CD14-positive monocyte (primary cell): ENCODE data around the gene C9orf78. TPM values are rescaled to one million over a fixed set of nuclear protein-coding genes. Genes with fewer than 3 reads are reported as not detected.

Experiments
- DNase-seq, 3 donors: peaks; one replicate each; pipeline ENCODE4 v3.0.0-alpha.2; 2011 to 2022
- H2AFZ ChIP-seq: 2 replicates; pipeline ENCODE4 v1.6.0; 2012; ENCODE audit warnings: mild to moderate bottlenecking, low read depth, low read length, inconsistent platforms; ENCODE audit not compliant: insufficient read depth, poor library complexity, severe bottlenecking
- H3K27ac ChIP-seq, 2 donors: 1 replicate in 1 of 2; 2 replicates in 1 of 2; pipeline ENCODE4 v1.5.1; 2012 to 2013; ENCODE audit warnings: low read length in 2 of 2, control low read depth in 1 of 2, inconsistent platforms in 1 of 2, low read depth in 1 of 2, mild to moderate bottlenecking in 1 of 2
- H3K27me3 ChIP-seq, 2 donors: one replicate each; pipeline versions ENCODE4 v1.6.0 to v1.6.1; 2011 to 2013; ENCODE audit warnings: low read length in 2 of 2; ENCODE audit not compliant: control insufficient read depth in 2 of 2, insufficient read depth in 2 of 2
- H3K36me3 ChIP-seq, 2 donors: replicated peaks in 1 of 2; 1 replicate in 1 of 2; 2 replicates in 1 of 2; pipeline versions ENCODE4 v1.5.1 to v1.6.1; 2012 to 2013; ENCODE audit warnings: low read length in 2 of 2, control low read depth in 1 of 2, inconsistent platforms in 1 of 2, mild to moderate bottlenecking in 1 of 2; ENCODE audit not compliant: insufficient read depth in 2 of 2, control insufficient read depth in 1 of 2
- H3K4me1 ChIP-seq, 2 donors: 1 replicate in 1 of 2; 2 replicates in 1 of 2; pipeline versions ENCODE4 v1.5.1 to v1.6.1; 2012 to 2013; ENCODE audit warnings: low read length in 2 of 2, control low read depth in 1 of 2, inconsistent platforms in 1 of 2, mild to moderate bottlenecking in 1 of 2, moderate library complexity in 1 of 2; ENCODE audit not compliant: insufficient read depth in 2 of 2, control insufficient read depth in 1 of 2
- H3K4me2 ChIP-seq: replicated peaks from 2 replicates; pipeline ENCODE3; 2012; ENCODE audit warnings: low read length, moderate library complexity, mild to moderate bottlenecking; ENCODE audit not compliant: poor library complexity, severe bottlenecking; ENCODE audit errors: extremely low read depth
- H3K4me3 ChIP-seq, 3 experiments: fragments of 200-600 bp in 1 of 3; sonication (generic) in 1 of 3; replicated peaks in 1 of 3; 1 replicate in 2 of 3; 2 replicates in 1 of 3; pipeline ENCODE4 v1.5.1; 2011 to 2013; ENCODE audit warnings: low read length in 3 of 3, mild to moderate bottlenecking in 3 of 3, control low read depth in 2 of 3, low read depth in 2 of 3, inconsistent platforms in 1 of 3, moderate library complexity in 1 of 3
- H3K79me2 ChIP-seq: 2 replicates; pipeline ENCODE4 v1.6.0; 2012; ENCODE audit warnings: mild to moderate bottlenecking, control low read depth, inconsistent platforms, low read length, moderate library complexity; ENCODE audit not compliant: insufficient read depth
- H3K9ac ChIP-seq: 2 replicates; pipeline ENCODE4 v1.6.0; 2017; ENCODE audit warnings: low read length, mild to moderate bottlenecking; ENCODE audit not compliant: insufficient read depth, poor library complexity, severe bottlenecking
- H3K9me3 ChIP-seq, 2 donors: replicated peaks in 1 of 2; 1 replicate in 1 of 2; 2 replicates in 1 of 2; pipeline versions ENCODE4 v1.5.1 to v1.6.1; 2012 to 2013; ENCODE audit warnings: low read length in 2 of 2, control low read depth in 1 of 2; ENCODE audit not compliant: control insufficient read depth in 1 of 2, insufficient read depth in 1 of 2
- H4K20me1 ChIP-seq: 2 replicates; pipeline ENCODE4 v1.6.0; 2012; ENCODE audit warnings: mild to moderate bottlenecking, low read length, control low read depth, moderate library complexity; ENCODE audit not compliant: insufficient read depth
- H3K27ac Mint-ChIP-seq, 7 donors: one replicate each; pipeline ENCODE4 v1.8.0; 2020; ENCODE audit warnings: mild to moderate bottlenecking in 7 of 7, mixed read lengths in 7 of 7, moderate library complexity in 6 of 7, inconsistent platforms in 2 of 7
- H3K27me3 Mint-ChIP-seq, 3 donors: one replicate each; pipeline ENCODE4 v1.8.0; 2021 to 2022; ENCODE audit warnings: low read depth in 3 of 3, mild to moderate bottlenecking in 3 of 3, mixed read lengths in 3 of 3, moderate library complexity in 3 of 3, inconsistent platforms in 1 of 3
- H3K36me3 Mint-ChIP-seq, 2 donors: one replicate each; pipeline ENCODE4 v1.8.0; 2020; ENCODE audit warnings: mixed read lengths in 2 of 2, inconsistent platforms in 1 of 2, mild to moderate bottlenecking in 1 of 2
- H3K4me1 Mint-ChIP-seq: one replicate; pipeline ENCODE4 v1.8.0; 2020; ENCODE audit warnings: mild to moderate bottlenecking, mixed read lengths
- H3K4me3 Mint-ChIP-seq, 2 donors: one replicate each; pipeline ENCODE4 v1.8.0; 2020; ENCODE audit warnings: mild to moderate bottlenecking in 2 of 2, mixed read lengths in 2 of 2, moderate library complexity in 1 of 2
- H3K9me3 Mint-ChIP-seq, 7 donors: one replicate each; pipeline ENCODE4 v1.8.0; 2020 to 2022; ENCODE audit warnings: mixed read lengths in 7 of 7, mild to moderate bottlenecking in 6 of 7, moderate library complexity in 6 of 7, inconsistent platforms in 2 of 7
- WGBS: methylation state at CpG from one replicate; pipeline ENCODE4 v1.1.5; 2013; ENCODE audit warnings: missing lambda C conversion rate; ENCODE audit not compliant: insufficient coverage; 5-methylcytosine and 5-hydroxymethylcytosine counted together
- intact Hi-C, 2 donors: fragments of 100-400 bp; cut with micrococcal nuclease; formaldehyde crosslinking; loops; one replicate each; pipeline versions ENCODE4 v1.15.0 to v1.15.1; 2023
- polyA plus RNA-seq, 3 donors: library from polyadenylated mRNA; depleted of rRNA in 1 of 3; unstranded in 2 of 3; stranded (reverse) in 1 of 3; fragments of 300-500 nt in 2 of 3; fragments of >200 nt in 1 of 3; fragmentation: Illumina TruSeq in 2 of 3; gene quantifications; 1 replicate in 2 of 3; 2 replicates in 1 of 3; pipeline ENCODE4 v1.2.3, GENCODE V29; 2012 to 2021
- TF ChIP-seq, protein P1 (sequence below): fragments of 200-600 bp; IDR thresholded peaks from one replicate; pipeline ENCODE4 v1.8.0; 2022; ENCODE audit warnings: antibody characterized with exemption, mild to moderate bottlenecking

The C9orf78 gene
- polyA plus RNA-seq, 3 donors: 53.3 to 82.4 (median 65.5) TPM

- H2AFZ ChIP-seq: no peak overlapping the region
- H3K4me2 ChIP-seq: no peak overlapping the region
- no peaks in the 10 kb centered on the region for H3K27me3 ChIP-seq
- H4K20me1 ChIP-seq: no peaks in the 10 kb centered on the region
- H3K4me1 ChIP-seq: peaks cover 48 to 54% of the 10 kb centered on the region in 2 donors
- TF ChIP-seq, protein P1, sequence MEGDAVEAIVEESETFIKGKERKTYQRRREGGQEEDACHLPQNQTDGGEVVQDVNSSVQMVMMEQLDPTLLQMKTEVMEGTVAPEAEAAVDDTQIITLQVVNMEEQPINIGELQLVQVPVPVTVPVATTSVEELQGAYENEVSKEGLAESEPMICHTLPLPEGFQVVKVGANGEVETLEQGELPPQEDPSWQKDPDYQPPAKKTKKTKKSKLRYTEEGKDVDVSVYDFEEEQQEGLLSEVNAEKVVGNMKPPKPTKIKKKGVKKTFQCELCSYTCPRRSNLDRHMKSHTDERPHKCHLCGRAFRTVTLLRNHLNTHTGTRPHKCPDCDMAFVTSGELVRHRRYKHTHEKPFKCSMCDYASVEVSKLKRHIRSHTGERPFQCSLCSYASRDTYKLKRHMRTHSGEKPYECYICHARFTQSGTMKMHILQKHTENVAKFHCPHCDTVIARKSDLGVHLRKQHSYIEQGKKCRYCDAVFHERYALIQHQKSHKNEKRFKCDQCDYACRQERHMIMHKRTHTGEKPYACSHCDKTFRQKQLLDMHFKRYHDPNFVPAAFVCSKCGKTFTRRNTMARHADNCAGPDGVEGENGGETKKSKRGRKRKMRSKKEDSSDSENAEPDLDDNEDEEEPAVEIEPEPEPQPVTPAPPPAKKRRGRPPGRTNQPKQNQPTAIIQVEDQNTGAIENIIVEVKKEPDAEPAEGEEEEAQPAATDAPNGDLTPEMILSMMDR: no peak
- no peaks in the 10 kb centered on the region for H3K79me2 ChIP-seq
- Mint-ChIP-seq H3K27ac (peak overlapping the region in 6 of 7 donors; percentile 51 to 93 (median 75)), H3K4me1 (peaks cover 57% of the 10 kb centered on the region), H3K36me3 (no peaks in the 10 kb centered on the region), H3K9me3 (peaks cover 0 to 3% (median 0%) of the 10 kb centered on the region in 7 donors), H3K27me3 (peaks cover 11 to 14% (median 13%) of the 10 kb centered on the region in 3 donors), H3K4me3 (no peak overlapping the region)
- H3K4me3 ChIP-seq: no peak overlapping the region
- H3K9ac ChIP-seq: no peak overlapping the region
- H3K9me3 ChIP-seq: no peaks in the 10 kb centered on the region
- peak in 2 of 3 donors; percentile 34 to 44 for DNase-seq
- no peaks in the 10 kb centered on the region for H3K36me3 ChIP-seq
- WGBS: 87% methylated on average over 3 of the region's 8 CpGs
- intact Hi-C loops: loop anchor here (10.0 kb wide), 1 partner anchor 646 kb away; no protein-coding TSS in a partner anchor
- no peak overlapping the region for H3K27ac ChIP-seq
Measured at GRCh38 chr9:129781131-129781530, 53.9 kb downstream of the C9orf78 start.

DNA sequence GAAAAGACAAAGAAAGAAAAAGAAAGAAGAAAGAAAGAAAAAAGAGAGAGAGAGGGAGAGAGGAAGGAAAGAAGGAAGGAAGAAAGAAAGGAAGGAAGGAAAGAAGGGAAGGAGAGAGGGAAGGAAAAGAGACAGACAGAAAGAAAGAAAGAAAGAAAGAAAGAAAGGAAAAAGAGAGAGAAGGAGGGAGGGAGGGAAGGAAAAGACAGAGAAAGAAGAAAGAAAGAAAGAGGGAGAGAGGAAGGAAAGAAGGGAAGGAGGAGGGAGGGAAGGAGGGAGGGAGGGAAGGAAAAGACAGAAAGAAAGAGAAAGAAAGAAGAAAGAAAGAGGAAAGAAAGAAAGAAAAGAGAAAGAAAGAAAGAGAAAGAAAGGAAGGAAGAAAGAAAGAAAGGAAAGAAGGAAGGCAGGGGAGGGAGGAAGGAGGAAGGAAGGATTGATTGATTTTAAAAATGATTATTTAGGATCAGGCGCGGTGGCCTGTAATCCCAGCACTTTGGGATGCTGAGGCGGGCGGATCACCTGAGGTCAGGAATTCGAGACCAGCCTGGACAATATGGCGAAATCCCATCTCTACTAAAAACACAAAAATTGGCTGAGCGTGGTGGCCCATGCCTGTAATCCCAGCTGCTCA is 55.4 kb downstream of the C9orf78 start:
- no peaks in the 10 kb centered on the region for H3K27me3 ChIP-seq
- H3K79me2 ChIP-seq: no peaks in the 10 kb centered on the region
- no peak overlapping the region for H2AFZ ChIP-seq
- no peak for DNase-seq
- Mint-ChIP-seq H3K4me3 (peak overlapping the region in 1 of 2 donors; percentile 35), H3K36me3 (peaks cover 2 to 3% of the 10 kb centered on the region in 2 donors), H3K9me3 (peaks cover 0 to 2% (median 0%) of the 10 kb centered on the region in 7 donors), H3K27ac (peak overlapping the region in 4 of 7 donors; percentile 49 to 88 (median 80)), H3K27me3 (peaks cover 9 to 16% (median 11%) of the 10 kb centered on the region in 3 donors), H3K4me1 (peaks cover 67% of the 10 kb centered on the region)
- no peak overlapping the region for H3K27ac ChIP-seq
- no peaks in the 10 kb centered on the region for H4K20me1 ChIP-seq
- H3K36me3 ChIP-seq: no peaks in the 10 kb centered on the region
- H3K4me2 ChIP-seq: no peak overlapping the region
- intact Hi-C loops: loop anchor here (10.0 kb wide), 2 partner anchors 435 to 645 kb away; no protein-coding TSS in a partner anchor
- TF ChIP-seq, protein P1: no peak
- 96% methylated on average over 5 of the region's 7 CpGs for WGBS
- no peak overlapping the region for H3K9ac ChIP-seq
- H3K9me3 ChIP-seq: no peaks in the 10 kb centered on the region
- H3K4me1 ChIP-seq: peaks cover 61 to 67% of the 10 kb centered on the region in 2 donors
- no peak overlapping the region for H3K4me3 ChIP-seq
